Loucy (cell line): Measurements from ENCODE around the gene TM2D3.

ENCODE experiments used
- H2AFZ ChIP-seq: fragments of 200-600 bp; sonication (generic); 2 replicates; pipeline ENCODE4 v1.6.0; 2016; ENCODE audit warnings: antibody characterized with exemption, mild to moderate bottlenecking, low read length, moderate library complexity
- H3F3A ChIP-seq: fragments of 200-600 bp; 2 replicates; pipeline ENCODE4 v1.6.0; 2016; ENCODE audit warnings: antibody characterized with exemption, low read depth, mild to moderate bottlenecking
- H3K27me3 ChIP-seq: fragments of 200-600 bp; sonication (generic); 2 replicates; pipeline ENCODE4 v1.6.1; 2014; ENCODE audit warnings: low read length, mild to moderate bottlenecking; ENCODE audit not compliant: insufficient read depth, poor library complexity, severe bottlenecking
- H3K36me3 ChIP-seq: fragments of 200-600 bp; sonication (generic); 2 replicates; pipeline ENCODE4 v1.6.1; 2016; ENCODE audit warnings: low read length; ENCODE audit not compliant: insufficient read depth
- H3K4me1 ChIP-seq: fragments of 200-600 bp; sonication (generic); 2 replicates; pipeline ENCODE4 v1.5.1; 2014; ENCODE audit warnings: low read length, mild to moderate bottlenecking; ENCODE audit not compliant: insufficient read depth, poor library complexity, severe bottlenecking
- H3K4me2 ChIP-seq: fragments of 200-600 bp; sonication (generic); 2 replicates; pipeline ENCODE4 v1.6.0; 2014; ENCODE audit warnings: antibody characterized with exemption, low read length, low read depth, mild to moderate bottlenecking; ENCODE audit not compliant: poor library complexity, severe bottlenecking
- H3K4me3 ChIP-seq: fragments of 200-600 bp; sonication (generic); 2 replicates; pipeline ENCODE4 v1.5.1; 2014; ENCODE audit warnings: low read length, mild to moderate bottlenecking, mixed read lengths; ENCODE audit not compliant: poor library complexity, severe bottlenecking
- H3K79me2 ChIP-seq: fragments of 200-600 bp; sonication (generic); 2 replicates; pipeline ENCODE4 v1.6.1; 2014; ENCODE audit warnings: low read length; ENCODE audit not compliant: insufficient read depth
- H3K9ac ChIP-seq: fragments of 200-600 bp; sonication (generic); 2 replicates; pipeline ENCODE4 v1.6.0; 2014; ENCODE audit warnings: mild to moderate bottlenecking, low read depth, low read length, moderate library complexity; ENCODE audit not compliant: poor library complexity, severe bottlenecking
- H3K9me2 ChIP-seq: fragments of 200-600 bp; sonication (generic); replicated peaks from 2 replicates; pipeline ENCODE4 v1.6.1; 2016; ENCODE audit warnings: low read depth, low read length, mixed read lengths
- H3K9me3 ChIP-seq: fragments of 200-600 bp; sonication (generic); 2 replicates; pipeline ENCODE4 v1.6.1; 2014; ENCODE audit warnings: mild to moderate bottlenecking, antibody characterized with exemption, low read length, low read depth; ENCODE audit not compliant: insufficient read depth
- H4K20me1 ChIP-seq: fragments of 200-600 bp; sonication (generic); 2 replicates; pipeline ENCODE4 v1.6.0; 2014; ENCODE audit warnings: antibody characterized with exemption, low read length, mild to moderate bottlenecking; ENCODE audit not compliant: insufficient read depth, poor library complexity, severe bottlenecking
- CTCF ChIP-seq: fragments of 200-600 bp; sonication (generic); conservative IDR thresholded peaks from 2 replicates; pipeline ENCODE4 v1.5.1; 2014; ENCODE audit warnings: mild to moderate bottlenecking, antibody characterized with exemption, low read length
- EZH2phosphoT487 ChIP-seq: fragments of 200-600 bp; IDR thresholded peaks from 2 replicates; pipeline ENCODE4 v1.6.1; 2018; ENCODE audit warnings: antibody characterized with exemption, mild to moderate bottlenecking, moderate library complexity, borderline replicate concordance

Gene TM2D3

GRCh38 chr15:101652098-101652785 is at the start of gene TM2D3:
TSS of gene TM2D3 (minus strand) at chr15:101652381. CDS start at chr15:101652361, 20 bp downstream.
- TF ChIP-seq EZH2phosphoT487 (no peak), CTCF (peak; percentile 53)
- Histone ChIP-seq H3K9me2 (no peaks in the 10 kb centered on the region), H3K27me3 (no peaks in the 10 kb centered on the region), H3K4me2 (peak within 1 kb of the TSS; percentile 98), H3K79me2 (peaks cover 55% of the 10 kb centered on the region), H3K9me3 (no peaks in the 10 kb centered on the region), H4K20me1 (peaks cover 30% of the 10 kb centered on the region), H3F3A (peaks cover 13% of the 10 kb centered on the region; the same call in 1 of the 2 replicates), H3K36me3 (no peaks in the 10 kb centered on the region), H3K4me3 (peak within 1 kb of the TSS; percentile 98), H3K9ac (peak within 1 kb of the TSS; percentile 96), H3K4me1 (peaks cover 25% of the 10 kb centered on the region), H2AFZ (peak within 1 kb of the TSS; percentile 99)

GRCh38 chr15:101698314-101698713 is 46.1 kb upstream of the TM2D3 start:
- TF ChIP-seq EZH2phosphoT487 (no peak), CTCF (no peak)
- peaks cover 12% of the 10 kb centered on the region for H3K4me1 ChIP-seq
- H3K9me3 ChIP-seq = no peaks in the 10 kb centered on the region
- H3K9ac ChIP-seq = no peak overlapping the region
- H2AFZ ChIP-seq = no peak overlapping the region
- H3K4me3 ChIP-seq = no peak overlapping the region
- no peaks in the 10 kb centered on the region for H3K9me2 ChIP-seq
- no peaks in the 10 kb centered on the region for H3K79me2 ChIP-seq
- H3K36me3 ChIP-seq = peaks cover 14% of the 10 kb centered on the region; the same call in 1 of the 2 replicates
- H3F3A ChIP-seq = no peaks in the 10 kb centered on the region
- H4K20me1 ChIP-seq = no peaks in the 10 kb centered on the region
- H3K27me3 ChIP-seq = no peaks in the 10 kb centered on the region
- no peak overlapping the region for H3K4me2 ChIP-seq

- Histone ChIP-seq H3F3A (no peaks in the 10 kb centered on the region), H3K36me3 (peaks cover 14% of the 10 kb centered on the region; the same call in 1 of the 2 replicates)
- TF ChIP-seq CTCF (no peak), EZH2phosphoT487 (no peak)
Measured at GRCh38 chr15:101697488-101697887, 45.3 kb upstream of the TM2D3 start.

More at GRCh38 chr15:101697488-101697887, 45.3 kb upstream of the TM2D3 start:
- H4K20me1 ChIP-seq = no peaks in the 10 kb centered on the region
- H2AFZ ChIP-seq = no peak overlapping the region
- peaks cover 17% of the 10 kb centered on the region for H3K4me1 ChIP-seq
- H3K4me2 ChIP-seq = no peak overlapping the region
- no peak overlapping the region for H3K4me3 ChIP-seq
- no peak overlapping the region for H3K9ac ChIP-seq
- no peaks in the 10 kb centered on the region for H3K9me2 ChIP-seq
- H3K79me2 ChIP-seq = no peaks in the 10 kb centered on the region
- no peaks in the 10 kb centered on the region for H3K27me3 ChIP-seq
- no peaks in the 10 kb centered on the region for H3K9me3 ChIP-seq
